GM12872 (cell line): ENCODE results near the gene RTP3.

Experiments used
- TF ChIP-seq, protein P1 (sequence below): IDR thresholded peaks from 3 replicates; pipeline ENCODE4 v1.5.1; 2011; ENCODE audit warnings: low read depth, mild to moderate bottlenecking, low read length, moderate library complexity; ENCODE audit not compliant: insufficient read depth

Gene RTP3

DNA sequence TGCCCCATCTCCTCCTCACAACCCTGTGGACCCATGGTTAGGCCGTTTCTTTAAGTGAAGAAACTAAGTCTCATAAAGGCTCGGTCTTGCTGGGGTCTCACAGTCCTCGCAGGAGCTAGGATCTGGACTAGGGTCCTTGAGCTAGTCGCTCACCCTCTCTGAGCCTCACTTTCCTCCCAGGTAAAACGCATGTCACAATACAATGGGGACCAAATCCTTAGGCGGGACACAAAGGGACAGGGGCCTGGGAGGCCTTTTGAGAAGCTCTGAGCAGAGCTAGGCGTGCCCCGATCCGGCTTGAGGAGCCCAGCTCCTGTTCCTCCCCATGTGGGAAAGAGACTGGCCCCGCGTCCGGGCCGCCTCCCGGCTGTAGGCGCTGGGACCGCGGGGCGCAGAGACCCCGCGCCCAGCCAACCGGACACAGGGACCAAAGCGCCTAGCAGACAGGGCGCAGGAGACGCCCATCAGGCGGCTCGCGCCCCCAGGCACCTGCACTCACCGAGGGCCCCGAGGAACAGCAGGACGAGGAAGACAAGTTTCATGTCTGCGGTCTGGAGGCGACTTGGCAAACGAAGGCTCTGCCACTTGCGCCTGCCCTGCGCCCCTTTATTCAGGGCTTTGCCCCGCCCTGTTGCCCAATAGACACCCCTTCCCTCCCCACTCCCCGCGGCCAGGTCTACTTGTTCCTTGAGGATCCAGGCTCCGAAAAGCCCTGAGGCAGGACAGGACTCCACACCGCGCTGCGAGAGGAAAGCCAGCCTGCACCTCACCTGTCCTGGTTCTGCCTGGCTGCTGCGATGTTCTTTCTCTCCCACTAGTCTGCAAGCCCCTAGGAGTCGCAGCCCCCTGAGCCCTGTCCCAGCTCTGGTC, 33.2 kb upstream of the RTP3 start, which contains the start of gene LTF:
Gene LTF, minus strand, starts transcription at position 580 of the 870 bp plus-strand sequence. Its CDS starts 38 bp downstream, at position 542.
- TF ChIP-seq, protein P1, sequence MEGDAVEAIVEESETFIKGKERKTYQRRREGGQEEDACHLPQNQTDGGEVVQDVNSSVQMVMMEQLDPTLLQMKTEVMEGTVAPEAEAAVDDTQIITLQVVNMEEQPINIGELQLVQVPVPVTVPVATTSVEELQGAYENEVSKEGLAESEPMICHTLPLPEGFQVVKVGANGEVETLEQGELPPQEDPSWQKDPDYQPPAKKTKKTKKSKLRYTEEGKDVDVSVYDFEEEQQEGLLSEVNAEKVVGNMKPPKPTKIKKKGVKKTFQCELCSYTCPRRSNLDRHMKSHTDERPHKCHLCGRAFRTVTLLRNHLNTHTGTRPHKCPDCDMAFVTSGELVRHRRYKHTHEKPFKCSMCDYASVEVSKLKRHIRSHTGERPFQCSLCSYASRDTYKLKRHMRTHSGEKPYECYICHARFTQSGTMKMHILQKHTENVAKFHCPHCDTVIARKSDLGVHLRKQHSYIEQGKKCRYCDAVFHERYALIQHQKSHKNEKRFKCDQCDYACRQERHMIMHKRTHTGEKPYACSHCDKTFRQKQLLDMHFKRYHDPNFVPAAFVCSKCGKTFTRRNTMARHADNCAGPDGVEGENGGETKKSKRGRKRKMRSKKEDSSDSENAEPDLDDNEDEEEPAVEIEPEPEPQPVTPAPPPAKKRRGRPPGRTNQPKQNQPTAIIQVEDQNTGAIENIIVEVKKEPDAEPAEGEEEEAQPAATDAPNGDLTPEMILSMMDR, result no peak

DNA sequence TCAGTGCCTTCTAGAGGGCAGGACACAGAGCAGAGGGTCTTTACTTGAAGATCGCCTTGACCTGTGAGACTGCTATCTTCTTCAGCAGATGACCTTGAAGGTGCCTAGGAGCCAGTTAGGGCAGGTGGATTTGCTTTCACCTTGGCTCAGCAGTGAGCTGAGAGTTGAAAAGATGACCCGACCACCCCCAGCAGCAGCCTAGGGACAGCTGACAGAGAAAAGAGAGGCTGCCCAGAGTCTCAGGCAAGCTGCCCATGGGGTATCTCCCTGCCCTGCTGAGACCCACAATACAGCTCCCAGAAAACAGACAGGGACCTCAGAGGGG, 32.6 kb upstream of the RTP3 start:
- TF ChIP-seq, protein P1, result no peak

DNA sequence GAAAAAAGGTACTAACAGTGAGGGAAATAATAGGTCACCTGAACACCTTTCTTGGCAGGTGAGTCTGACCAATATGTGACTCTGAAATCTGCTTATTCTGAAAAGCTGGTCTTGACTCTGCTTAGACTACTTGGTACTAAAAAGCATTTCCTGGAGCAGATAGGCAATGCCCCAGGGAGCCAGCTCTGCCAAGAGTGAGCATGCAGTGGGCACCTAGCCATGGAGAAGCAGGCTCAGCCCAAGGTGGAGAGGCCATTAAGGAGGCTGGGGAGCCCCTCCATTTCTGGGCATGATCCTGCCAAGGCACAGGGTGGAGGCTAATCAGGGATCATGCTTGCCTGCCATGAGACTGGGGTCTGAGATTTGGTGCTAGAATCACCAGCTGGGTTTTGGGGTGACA, 31.5 kb upstream of the RTP3 start:
- TF ChIP-seq, protein P1, result no peak

DNA sequence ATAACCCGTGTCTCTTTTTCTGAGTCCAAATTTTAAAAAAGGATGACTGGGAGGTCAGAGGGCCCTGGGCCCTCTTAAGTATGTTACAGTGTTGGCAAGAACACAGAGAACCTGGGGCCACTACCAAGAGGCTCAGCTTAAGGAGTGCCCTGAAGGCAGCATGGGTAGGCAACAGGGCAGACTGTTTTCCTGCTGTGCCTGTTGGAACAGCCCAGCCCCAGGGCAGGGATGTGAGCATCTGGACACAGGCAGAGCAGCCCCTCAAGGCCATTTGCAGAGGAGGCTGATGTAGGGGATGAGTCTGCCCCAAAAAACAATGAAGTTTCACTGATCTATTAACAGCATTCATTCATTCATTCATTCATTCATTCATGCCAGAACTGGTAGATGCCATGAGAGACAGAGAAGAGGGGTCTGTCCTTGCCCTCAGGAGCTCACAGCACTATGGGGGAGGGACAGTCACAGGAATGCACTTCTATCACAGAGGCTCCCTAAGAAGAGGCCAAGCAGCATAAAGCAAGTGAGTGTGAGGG, 30.8 kb upstream of the RTP3 start:
- TF ChIP-seq, protein P1, result no peak

DNA sequence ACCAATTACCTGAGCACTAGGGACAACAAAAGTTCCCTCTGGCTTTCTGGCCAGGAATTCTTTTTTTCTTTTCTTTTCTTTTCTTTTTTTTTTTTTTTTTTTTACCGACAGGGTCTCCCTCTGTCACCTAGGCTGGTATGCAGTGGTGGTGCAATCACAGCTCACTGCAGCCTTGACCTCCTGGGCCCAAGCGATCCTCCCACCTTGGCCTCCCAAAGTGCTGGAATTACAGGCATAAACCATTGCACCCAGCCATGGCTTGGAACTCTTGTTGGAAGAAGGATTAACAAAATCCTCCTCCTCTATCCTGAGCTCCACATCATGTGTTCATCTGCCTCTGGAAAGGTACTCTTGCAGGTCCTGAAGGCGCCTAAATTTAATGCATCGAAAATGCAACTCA, 30.2 kb upstream of the RTP3 start:
- TF ChIP-seq, protein P1, result no peak

DNA sequence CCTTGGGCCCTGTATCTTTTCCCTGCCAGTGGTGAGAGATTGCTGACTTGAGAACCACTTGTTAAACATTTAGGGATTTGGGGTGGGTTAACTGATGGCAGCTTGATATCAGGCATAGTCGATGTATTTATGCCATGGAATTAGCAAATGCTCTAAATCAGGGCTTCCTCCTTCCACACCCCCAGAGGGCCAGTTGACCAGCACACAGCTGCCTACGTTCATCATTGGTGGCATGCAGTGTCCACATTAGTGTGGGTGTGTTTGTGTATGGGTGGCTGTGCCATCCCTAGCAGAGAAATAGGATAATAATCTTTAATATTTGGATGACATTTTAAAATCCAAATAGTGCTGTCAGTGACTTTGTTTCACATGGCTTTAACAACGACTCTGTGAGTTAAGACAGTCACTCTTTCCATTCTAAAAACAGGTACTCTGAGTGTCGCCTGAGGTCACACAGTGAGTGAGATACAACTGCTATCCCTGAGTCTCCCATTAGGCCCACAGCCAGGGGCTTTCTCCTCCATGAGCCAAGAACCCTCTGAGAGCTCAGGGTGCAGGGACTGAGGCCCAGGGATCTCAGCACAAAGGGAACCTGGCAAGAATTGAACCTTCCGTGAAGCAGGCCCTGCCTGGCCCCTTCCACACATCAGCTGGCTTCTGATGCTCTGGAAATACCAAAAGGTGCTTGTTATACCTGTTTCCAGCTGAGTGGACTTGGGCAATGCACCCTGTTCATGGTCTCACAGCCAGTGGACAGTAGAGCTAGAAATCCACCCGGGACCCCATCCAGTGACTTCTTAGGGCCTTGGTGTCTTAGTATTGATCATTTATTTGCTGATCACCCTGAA, 28.8 kb upstream of the RTP3 start:
- TF ChIP-seq, protein P1, result no peak
